WTC11 (cell line): ENCODE measurements around the gene TNXB. TPM values are rescaled to one million over a fixed set of nuclear protein-coding genes. Genes with fewer than 3 reads are reported as not detected.

Source experiments
- ATAC-seq: fragments of 200-7000 bp; cut with Tn5 transposase; 2 replicates; pipeline ENCODE4 v1.10.0; 2021; ENCODE audit warnings: mild to moderate bottlenecking, moderate library complexity
- CTCF ChIA-PET: fragments of 300-600 bp; sonication (Branson Sonifier 250); formaldehyde crosslinking; loops from one replicate; lab custom pipeline; 2021; ENCODE audit warnings: antibody characterized with exemption; lab: Charles Lee
- POLR2A ChIA-PET: fragments of 350-600 bp; sonication (Branson Sonifier 250); formaldehyde crosslinking; loops from one replicate; lab custom pipeline; 2021; ENCODE audit warnings: antibody characterized with exemption; lab: Charles Lee
- DNase-seq: peaks from one replicate; pipeline ENCODE4 v3.0.0; 2021; ENCODE audit warnings: low spot score
- H3K27ac Mint-ChIP-seq: 2 replicates; pipeline ENCODE4 v1.8.0; 2021; ENCODE audit warnings: mixed read lengths
- H3K27me3 Mint-ChIP-seq: 2 replicates; pipeline ENCODE4 v1.8.0; 2021; ENCODE audit warnings: low read depth, mild to moderate bottlenecking, moderate library complexity, mixed read lengths
- H3K36me3 Mint-ChIP-seq: 2 replicates; pipeline ENCODE4 v1.8.0; 2021; ENCODE audit warnings: mixed read lengths
- H3K4me1 Mint-ChIP-seq: 2 replicates; pipeline ENCODE4 v1.8.0; 2022; ENCODE audit warnings: mixed read lengths
- H3K4me3 Mint-ChIP-seq: 2 replicates; pipeline ENCODE4 v1.8.0; 2021; ENCODE audit warnings: mild to moderate bottlenecking, moderate library complexity, mixed read lengths
- H3K9me3 Mint-ChIP-seq: 2 replicates; pipeline ENCODE4 v1.8.0; 2021; ENCODE audit warnings: mixed read lengths
- GABPB1 ChIP-seq: sonication (generic); formaldehyde crosslinking; IDR thresholded peaks from 2 replicates; pipeline ENCODE4 v1.8.1; 2023; ENCODE audit warnings: mild to moderate bottlenecking, missing genetic modification reagents
- IRF2 ChIP-seq: sonication (generic); formaldehyde crosslinking; IDR thresholded peaks from 2 replicates; pipeline ENCODE4 v1.8.0; 2022; ENCODE audit warnings: low read depth, missing genetic modification reagents, borderline replicate concordance
- JAZF1 ChIP-seq: fragments of 250-450 bp; sonication (Bioruptor Pico); IDR thresholded peaks from 2 replicates; pipeline ENCODE4 v1.9.0; 2021; ENCODE audit warnings: moderate library complexity, mild to moderate bottlenecking, inconsistent platforms
- MYBL2 ChIP-seq: sonication (generic); formaldehyde crosslinking; IDR thresholded peaks from 2 replicates; pipeline ENCODE4 v1.8.1; 2023; ENCODE audit warnings: mild to moderate bottlenecking, moderate library complexity, missing genetic modification reagents
- NR2C2 ChIP-seq: sonication (generic); formaldehyde crosslinking; IDR thresholded peaks from 2 replicates; pipeline ENCODE4 v1.8.0; 2022; ENCODE audit warnings: mild to moderate bottlenecking, missing genetic modification reagents
- NR3C1 ChIP-seq: sonication (generic); formaldehyde crosslinking; conservative IDR thresholded peaks from 2 replicates; pipeline ENCODE4 v1.8.1; 2023; ENCODE audit warnings: low read depth, mild to moderate bottlenecking, missing genetic modification reagents
- RORB ChIP-seq: fragments of 250-450 bp; sonication (Bioruptor Pico); IDR thresholded peaks from 2 replicates; pipeline ENCODE4 v1.9.0; 2021; ENCODE audit warnings: mild to moderate bottlenecking
- SP1 ChIP-seq: sonication (generic); formaldehyde crosslinking; conservative IDR thresholded peaks from 2 replicates; pipeline ENCODE4 v1.8.1; 2022; ENCODE audit warnings: missing genetic modification reagents
- ZNF317 ChIP-seq: sonication (generic); formaldehyde crosslinking; IDR thresholded peaks from 2 replicates; pipeline ENCODE4 v1.8.1; 2023; ENCODE audit warnings: low read depth, mild to moderate bottlenecking, moderate library complexity, missing genetic modification reagents, borderline replicate concordance
- total RNA-seq: library from RNA; stranded (reverse); gene quantifications from 3 replicates; pipeline ENCODE4 v1.2.3, GENCODE V29; 2021
- TF ChIP-seq, protein P1 (sequence below): sonication (generic); formaldehyde crosslinking; IDR thresholded peaks from 2 replicates; pipeline ENCODE4 v1.8.1; 2023; ENCODE audit warnings: mild to moderate bottlenecking, missing genetic modification reagents
- TF ChIP-seq, protein P2 (sequence below): sonication (generic); formaldehyde crosslinking; IDR thresholded peaks from 2 replicates; pipeline ENCODE4 v1.8.0; 2023; ENCODE audit warnings: mild to moderate bottlenecking, missing genetic modification reagents
- TF ChIP-seq, protein P3 (sequence below): sonication (generic); formaldehyde crosslinking; IDR thresholded peaks from 2 replicates; pipeline ENCODE4 v1.8.1; 2023; ENCODE audit warnings: mild to moderate bottlenecking, missing genetic modification reagents, moderate library complexity
- TF ChIP-seq, protein P4 (sequence below): fragments of 250-450 bp; sonication (Bioruptor Pico); IDR thresholded peaks from 2 replicates; pipeline ENCODE4 v1.9.0; 2021; ENCODE audit warnings: mild to moderate bottlenecking, borderline replicate concordance

Gene TNXB
- total RNA-seq, 1 experiment from 2014 or later: 6.4 TPM

DNA sequence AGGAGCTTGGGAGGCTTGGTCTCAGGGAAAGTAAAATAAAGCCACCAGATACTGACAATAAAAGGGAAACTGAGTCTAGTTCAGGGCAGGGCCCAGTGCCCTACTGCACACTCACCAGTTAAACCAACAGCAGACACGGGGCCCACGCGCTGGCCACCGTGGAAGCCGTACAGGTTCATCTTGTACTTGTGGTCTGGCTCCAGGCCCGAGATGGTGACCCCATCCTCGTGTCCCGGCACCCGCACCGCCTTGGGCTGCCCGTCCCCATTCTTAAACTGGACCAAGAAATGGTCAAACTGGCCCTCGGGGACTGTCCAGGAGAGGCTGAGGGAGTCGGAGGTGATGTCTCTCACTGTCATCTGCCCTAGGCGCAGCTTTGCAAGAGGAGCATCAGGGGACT, 44.4 kb downstream of the TNXB start:
- Mint-ChIP-seq H3K27ac (no peak overlapping the region), H3K4me3 (no peak overlapping the region), H3K36me3 (no peaks in the 10 kb centered on the region), H3K27me3 (no peaks in the 10 kb centered on the region), H3K4me1 (peaks cover 3% of the 10 kb centered on the region), H3K9me3 (no peaks in the 10 kb centered on the region)
- DNase-seq (no peak), ATAC-seq (no peak)
- TF ChIP-seq RORB (CRISPR knock-in tag): no peak
- no peak for TF ChIP-seq NR2C2
- TF ChIP-seq, protein P1, sequence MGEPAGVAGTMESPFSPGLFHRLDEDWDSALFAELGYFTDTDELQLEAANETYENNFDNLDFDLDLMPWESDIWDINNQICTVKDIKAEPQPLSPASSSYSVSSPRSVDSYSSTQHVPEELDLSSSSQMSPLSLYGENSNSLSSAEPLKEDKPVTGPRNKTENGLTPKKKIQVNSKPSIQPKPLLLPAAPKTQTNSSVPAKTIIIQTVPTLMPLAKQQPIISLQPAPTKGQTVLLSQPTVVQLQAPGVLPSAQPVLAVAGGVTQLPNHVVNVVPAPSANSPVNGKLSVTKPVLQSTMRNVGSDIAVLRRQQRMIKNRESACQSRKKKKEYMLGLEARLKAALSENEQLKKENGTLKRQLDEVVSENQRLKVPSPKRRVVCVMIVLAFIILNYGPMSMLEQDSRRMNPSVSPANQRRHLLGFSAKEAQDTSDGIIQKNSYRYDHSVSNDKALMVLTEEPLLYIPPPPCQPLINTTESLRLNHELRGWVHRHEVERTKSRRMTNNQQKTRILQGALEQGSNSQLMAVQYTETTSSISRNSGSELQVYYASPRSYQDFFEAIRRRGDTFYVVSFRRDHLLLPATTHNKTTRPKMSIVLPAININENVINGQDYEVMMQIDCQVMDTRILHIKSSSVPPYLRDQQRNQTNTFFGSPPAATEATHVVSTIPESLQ: no peak
- ChIA-PET CTCF (interaction anchor here (0.8 to 1.0 kb wide), 2 partner anchors 24 to 30 kb away, joined by 3 read pairs; no protein-coding TSS in a partner anchor), POLR2A (no interaction called here)

DNA sequence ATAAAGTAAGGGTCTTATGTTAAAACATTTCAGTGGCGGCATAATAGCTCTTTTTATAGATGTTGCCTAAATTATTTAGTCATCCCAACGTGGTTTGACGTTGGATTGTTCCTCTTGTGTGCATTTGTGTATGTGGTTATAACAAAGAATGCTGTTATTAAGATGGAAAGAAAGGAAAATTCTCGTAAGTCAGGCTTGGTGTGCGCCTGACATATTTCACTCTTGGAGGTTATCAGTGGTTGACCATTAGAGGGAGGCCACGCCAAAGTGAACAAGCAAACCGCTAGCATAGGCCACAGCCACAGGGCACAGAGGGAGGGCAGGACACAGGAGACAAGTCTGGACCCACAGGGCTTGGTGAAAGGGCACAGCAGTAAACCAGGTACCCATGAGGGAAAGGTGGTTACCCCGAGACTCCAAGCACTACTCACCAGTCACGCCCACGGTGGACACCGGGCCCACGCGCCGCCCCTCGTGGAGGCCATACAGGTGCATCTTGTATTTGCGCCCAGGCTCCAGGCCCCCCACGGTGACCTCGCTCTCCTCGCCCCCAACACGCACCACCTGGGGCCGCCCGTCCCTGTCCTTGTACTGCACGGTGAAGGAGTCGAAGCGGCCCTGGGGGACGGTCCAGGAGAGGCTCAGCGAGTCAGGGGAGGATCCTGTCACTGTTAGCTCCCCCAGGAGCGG, 48.0 kb downstream of the TNXB start:
- CTCF ChIA-PET: no interaction called here
- H3K27me3 Mint-ChIP-seq: no peaks in the 10 kb centered on the region
- H3K9me3 Mint-ChIP-seq: no peaks in the 10 kb centered on the region
- DNase-seq (no peak), ATAC-seq (no peak)
- no peaks in the 10 kb centered on the region for H3K36me3 Mint-ChIP-seq
- no peak overlapping the region for H3K4me3 Mint-ChIP-seq
- TF ChIP-seq JAZF1 (CRISPR knock-in tag) (no peak), NR3C1 (CRISPR knock-in tag) (no peak)
- no peak overlapping the region for H3K27ac Mint-ChIP-seq
- POLR2A ChIA-PET: no interaction called here
- peaks cover 8% of the 10 kb centered on the region for H3K4me1 Mint-ChIP-seq

DNA sequence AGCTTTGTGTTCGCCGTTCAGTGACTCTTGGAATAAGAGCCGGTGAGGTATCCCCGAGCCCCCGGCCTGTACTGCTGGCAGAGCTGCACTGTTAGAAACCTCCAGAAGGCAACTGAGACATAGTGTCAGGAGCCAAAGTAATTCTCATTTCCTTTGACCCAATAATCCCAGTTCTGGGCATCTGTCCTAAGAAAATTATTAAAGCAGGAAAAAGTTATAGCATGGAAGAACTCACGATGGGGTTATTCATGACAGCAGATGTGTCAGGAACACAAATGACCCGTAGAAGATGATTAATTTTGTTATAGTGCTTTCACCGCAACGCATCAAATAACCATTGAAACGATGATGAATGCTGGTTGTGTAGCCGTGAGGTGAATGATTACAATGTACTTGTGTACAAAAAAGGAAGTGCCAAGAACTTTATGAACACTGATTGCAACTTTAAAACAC, 50.6 kb downstream of the TNXB start:
- TF ChIP-seq IRF2 (CRISPR knock-in tag) (no peak), ZNF317 (no peak), NR2C2 (no peak), MYBL2 (CRISPR knock-in tag) (no peak), SP1 (CRISPR knock-in tag) (no peak), GABPB1 (CRISPR knock-in tag) (no peak)
- TF ChIP-seq, protein P2, sequence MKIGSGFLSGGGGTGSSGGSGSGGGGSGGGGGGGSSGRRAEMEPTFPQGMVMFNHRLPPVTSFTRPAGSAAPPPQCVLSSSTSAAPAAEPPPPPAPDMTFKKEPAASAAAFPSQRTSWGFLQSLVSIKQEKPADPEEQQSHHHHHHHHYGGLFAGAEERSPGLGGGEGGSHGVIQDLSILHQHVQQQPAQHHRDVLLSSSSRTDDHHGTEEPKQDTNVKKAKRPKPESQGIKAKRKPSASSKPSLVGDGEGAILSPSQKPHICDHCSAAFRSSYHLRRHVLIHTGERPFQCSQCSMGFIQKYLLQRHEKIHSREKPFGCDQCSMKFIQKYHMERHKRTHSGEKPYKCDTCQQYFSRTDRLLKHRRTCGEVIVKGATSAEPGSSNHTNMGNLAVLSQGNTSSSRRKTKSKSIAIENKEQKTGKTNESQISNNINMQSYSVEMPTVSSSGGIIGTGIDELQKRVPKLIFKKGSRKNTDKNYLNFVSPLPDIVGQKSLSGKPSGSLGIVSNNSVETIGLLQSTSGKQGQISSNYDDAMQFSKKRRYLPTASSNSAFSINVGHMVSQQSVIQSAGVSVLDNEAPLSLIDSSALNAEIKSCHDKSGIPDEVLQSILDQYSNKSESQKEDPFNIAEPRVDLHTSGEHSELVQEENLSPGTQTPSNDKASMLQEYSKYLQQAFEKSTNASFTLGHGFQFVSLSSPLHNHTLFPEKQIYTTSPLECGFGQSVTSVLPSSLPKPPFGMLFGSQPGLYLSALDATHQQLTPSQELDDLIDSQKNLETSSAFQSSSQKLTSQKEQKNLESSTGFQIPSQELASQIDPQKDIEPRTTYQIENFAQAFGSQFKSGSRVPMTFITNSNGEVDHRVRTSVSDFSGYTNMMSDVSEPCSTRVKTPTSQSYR (CRISPR knock-in tag): no peak
- TF ChIP-seq, protein P3, sequence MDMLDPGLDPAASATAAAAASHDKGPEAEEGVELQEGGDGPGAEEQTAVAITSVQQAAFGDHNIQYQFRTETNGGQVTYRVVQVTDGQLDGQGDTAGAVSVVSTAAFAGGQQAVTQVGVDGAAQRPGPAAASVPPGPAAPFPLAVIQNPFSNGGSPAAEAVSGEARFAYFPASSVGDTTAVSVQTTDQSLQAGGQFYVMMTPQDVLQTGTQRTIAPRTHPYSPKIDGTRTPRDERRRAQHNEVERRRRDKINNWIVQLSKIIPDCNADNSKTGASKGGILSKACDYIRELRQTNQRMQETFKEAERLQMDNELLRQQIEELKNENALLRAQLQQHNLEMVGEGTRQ (CRISPR knock-in tag): no peak
- TF ChIP-seq, protein P4, sequence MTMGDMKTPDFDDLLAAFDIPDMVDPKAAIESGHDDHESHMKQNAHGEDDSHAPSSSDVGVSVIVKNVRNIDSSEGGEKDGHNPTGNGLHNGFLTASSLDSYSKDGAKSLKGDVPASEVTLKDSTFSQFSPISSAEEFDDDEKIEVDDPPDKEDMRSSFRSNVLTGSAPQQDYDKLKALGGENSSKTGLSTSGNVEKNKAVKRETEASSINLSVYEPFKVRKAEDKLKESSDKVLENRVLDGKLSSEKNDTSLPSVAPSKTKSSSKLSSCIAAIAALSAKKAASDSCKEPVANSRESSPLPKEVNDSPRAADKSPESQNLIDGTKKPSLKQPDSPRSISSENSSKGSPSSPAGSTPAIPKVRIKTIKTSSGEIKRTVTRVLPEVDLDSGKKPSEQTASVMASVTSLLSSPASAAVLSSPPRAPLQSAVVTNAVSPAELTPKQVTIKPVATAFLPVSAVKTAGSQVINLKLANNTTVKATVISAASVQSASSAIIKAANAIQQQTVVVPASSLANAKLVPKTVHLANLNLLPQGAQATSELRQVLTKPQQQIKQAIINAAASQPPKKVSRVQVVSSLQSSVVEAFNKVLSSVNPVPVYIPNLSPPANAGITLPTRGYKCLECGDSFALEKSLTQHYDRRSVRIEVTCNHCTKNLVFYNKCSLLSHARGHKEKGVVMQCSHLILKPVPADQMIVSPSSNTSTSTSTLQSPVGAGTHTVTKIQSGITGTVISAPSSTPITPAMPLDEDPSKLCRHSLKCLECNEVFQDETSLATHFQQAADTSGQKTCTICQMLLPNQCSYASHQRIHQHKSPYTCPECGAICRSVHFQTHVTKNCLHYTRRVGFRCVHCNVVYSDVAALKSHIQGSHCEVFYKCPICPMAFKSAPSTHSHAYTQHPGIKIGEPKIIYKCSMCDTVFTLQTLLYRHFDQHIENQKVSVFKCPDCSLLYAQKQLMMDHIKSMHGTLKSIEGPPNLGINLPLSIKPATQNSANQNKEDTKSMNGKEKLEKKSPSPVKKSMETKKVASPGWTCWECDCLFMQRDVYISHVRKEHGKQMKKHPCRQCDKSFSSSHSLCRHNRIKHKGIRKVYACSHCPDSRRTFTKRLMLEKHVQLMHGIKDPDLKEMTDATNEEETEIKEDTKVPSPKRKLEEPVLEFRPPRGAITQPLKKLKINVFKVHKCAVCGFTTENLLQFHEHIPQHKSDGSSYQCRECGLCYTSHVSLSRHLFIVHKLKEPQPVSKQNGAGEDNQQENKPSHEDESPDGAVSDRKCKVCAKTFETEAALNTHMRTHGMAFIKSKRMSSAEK (CRISPR knock-in tag): no peak
- no peak overlapping the region for H3K4me3 Mint-ChIP-seq
- CTCF ChIA-PET: interaction anchor here (1.4 to 2.6 kb wide), 2 partner anchors 11 to 60 kb away, joined by 4 to 20 read pairs; no protein-coding TSS in a partner anchor
- no peaks in the 10 kb centered on the region for H3K36me3 Mint-ChIP-seq
- no peaks in the 10 kb centered on the region for H3K9me3 Mint-ChIP-seq
- POLR2A ChIA-PET: interaction anchor here (0.7 kb wide), 1 partner anchor 119 kb away, joined by 7 read pairs; no protein-coding TSS in a partner anchor
- ATAC-seq (no peak), DNase-seq (no peak)
- no peak overlapping the region for H3K27ac Mint-ChIP-seq
- H3K4me1 Mint-ChIP-seq: peaks cover 8% of the 10 kb centered on the region
- H3K27me3 Mint-ChIP-seq: no peaks in the 10 kb centered on the region
